ENCODE results near the gene CBL.
"Not testable (repeated sequence)": the region's sequence is repeated elsewhere in the genome, so short reads cannot be mapped to it uniquely, and the experiment has no call there.

The CBL gene

DNA sequence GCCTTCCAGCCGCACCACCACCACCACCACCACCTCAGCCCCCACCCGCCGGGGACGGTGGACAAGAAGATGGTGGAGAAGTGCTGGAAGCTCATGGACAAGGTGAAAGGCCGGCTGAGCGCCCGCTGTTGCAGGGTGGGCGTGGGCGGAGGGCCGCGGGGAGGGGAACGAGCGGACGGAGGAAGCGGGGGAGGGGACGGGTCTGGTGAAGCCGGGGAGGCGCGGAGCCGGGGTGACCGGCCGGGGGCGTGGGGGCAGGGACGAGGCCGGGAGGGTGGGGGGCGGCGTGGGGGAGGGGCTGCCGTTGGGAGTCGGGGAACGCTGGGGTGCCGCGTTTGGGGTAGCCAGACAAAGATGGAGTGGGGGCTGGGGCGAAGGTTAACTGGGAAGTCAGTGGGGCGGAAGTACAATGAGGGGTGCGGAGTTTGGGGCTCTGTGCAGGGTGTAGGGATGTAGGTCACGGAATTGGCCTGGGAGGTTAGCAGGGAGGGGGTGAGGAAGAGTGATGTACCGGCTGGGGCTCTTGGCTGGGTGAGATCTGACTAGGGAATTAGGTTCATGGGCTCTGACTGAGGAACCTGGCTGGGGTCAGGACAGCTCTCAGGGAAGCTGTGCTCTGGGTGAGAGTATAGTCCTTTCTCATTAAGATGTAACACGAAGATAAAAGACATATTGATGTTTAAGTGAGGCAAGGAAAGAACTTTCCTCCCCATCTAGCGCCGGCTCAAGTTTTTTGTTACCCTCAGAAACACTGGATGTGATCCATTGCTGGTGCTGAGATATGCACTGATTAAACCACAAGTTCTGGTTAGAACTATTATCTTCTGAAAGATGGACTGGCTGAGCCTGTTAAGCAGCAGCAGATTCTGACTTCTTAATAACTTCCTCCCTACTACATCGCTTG lies 624 bp downstream of the CBL start:
- DNase-seq (ENCODE audit: extremely low spot score, insufficient read length, low read depth), result no peak
- peak; percentile 65 for FAIRE-seq

DNA sequence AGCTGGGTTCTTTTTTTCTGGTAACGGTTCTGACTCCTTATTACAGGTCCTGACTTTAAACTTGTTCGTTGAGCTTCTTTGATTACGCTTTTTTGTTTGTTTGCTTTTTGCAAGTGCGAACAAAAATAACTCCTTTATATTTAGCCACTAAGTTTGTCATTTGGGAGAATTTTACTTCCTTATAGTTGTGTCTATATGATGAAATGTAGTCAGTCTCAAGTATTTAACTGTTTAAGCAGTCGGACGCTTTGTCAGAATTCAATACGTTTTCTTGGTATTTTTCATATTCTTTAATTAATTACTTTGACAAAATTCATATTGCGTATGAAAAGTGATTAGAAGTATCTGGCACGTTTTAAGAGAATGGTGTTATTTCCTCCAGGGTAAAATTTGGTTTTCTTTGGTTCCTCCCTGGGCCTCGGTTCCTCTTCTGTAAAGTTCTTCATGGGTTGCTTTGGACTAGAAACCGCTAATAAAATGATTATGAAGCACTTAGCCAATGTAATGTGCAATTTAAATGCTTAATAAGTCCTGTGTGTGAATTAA lies 1.3 kb downstream of the CBL start:
- DNase-seq (ENCODE audit: extremely low spot score, insufficient read length, low read depth) (no peak), FAIRE-seq (peak; percentile 21)

DNA sequence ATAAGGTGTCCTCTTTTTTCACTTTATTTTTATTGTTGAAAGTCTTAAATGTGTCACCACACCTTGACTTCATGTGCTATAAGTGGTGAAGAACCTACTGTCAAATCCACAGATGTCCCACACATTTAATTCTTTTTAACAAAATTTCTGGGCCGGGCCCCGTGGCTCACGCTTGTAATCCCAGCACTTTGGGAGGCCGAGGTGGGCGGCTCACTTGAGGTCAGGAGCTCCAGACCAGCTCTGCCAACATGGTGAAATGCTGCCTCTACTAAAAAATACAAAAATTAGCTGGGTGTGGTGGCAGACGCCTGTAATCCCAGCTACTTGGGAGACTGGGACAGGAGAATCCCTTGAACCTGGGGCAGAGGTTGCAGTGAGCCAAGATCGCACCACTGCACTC lies 3.0 kb downstream of the CBL start:
- DNase-seq (ENCODE audit: extremely low spot score, insufficient read length, low read depth) (no peak), FAIRE-seq (no peak)

DNA sequence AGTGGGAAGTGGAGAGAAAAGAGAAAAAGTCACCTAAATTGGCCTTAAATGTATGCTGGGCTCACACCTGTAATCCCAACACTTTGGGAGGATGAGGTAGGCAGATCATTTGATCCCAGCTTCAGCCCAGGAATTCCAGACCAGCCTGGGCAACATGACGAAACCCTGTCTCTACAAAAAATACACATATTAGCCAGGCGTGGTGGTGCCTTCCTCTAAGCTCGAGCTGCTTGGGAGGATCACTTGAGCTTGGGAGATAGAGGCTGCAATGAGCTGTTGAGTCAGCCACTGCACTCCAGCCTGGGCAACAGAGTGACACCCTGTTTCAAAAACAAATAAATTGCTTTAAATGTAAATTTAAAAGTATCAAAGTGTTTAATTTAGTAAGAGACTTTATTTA lies 3.9 kb downstream of the CBL start:
- DNase-seq (ENCODE audit: extremely low spot score, insufficient read length, low read depth) (no peak), FAIRE-seq (no peak)

DNA sequence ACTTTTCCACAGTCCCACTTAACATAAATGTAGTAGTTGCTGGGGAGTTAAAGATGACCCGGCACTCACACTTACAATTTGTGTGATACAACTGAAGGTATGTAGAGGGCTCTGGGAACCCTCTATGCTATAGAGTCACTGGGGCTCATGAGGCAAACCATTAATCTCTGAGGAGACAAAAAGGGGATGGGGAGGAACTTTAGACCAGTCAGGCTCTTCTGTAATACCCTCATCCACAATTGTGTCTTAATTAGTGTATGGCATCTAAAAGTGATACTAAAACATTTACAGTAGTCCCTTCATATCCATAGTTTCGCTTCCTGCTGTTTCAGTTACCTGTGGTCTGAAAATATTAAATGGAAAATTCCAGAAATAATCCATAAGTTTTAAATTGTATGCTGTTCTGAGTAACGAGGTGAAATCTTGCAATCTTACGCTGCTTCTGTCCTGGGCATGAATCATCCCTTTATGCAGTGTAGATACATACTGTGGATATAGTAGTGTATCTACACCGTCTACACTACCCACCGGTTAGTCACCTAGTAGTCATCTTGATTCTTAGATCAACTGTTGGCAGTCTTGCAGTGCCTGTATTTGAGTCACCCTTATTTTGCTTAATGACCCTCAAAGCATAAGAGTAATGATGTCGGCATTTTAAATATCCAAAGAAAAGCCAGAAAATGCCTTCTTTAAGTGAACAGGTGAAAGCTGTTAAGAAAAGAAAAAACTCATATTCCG lies 12.2 kb downstream of the CBL start:
- DNase-seq (ENCODE audit: extremely low spot score, insufficient read length, low read depth), result no peak
- no peak for FAIRE-seq

DNA sequence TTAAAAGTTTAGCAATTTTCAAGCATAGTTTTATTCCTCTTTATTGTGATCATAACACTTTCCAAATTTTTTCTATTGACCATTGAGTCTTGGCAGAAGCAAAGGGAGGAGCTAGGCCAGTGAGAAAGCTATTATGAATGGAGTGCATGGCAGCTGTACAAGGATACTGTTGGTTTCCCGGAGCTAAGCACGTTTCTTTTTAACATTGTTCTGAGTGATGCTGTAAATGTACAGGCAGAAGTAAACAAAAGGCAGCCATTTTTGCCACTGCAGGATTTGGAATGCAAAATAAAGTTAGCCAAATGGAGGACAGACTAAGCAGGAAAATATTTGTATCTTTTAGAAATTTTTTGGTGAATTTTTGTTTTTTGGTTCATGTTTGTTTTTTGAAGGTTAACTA lies 16.2 kb downstream of the CBL start:
- FAIRE-seq, result no peak
- no peak for DNase-seq (ENCODE audit: extremely low spot score, insufficient read length, low read depth)

DNA sequence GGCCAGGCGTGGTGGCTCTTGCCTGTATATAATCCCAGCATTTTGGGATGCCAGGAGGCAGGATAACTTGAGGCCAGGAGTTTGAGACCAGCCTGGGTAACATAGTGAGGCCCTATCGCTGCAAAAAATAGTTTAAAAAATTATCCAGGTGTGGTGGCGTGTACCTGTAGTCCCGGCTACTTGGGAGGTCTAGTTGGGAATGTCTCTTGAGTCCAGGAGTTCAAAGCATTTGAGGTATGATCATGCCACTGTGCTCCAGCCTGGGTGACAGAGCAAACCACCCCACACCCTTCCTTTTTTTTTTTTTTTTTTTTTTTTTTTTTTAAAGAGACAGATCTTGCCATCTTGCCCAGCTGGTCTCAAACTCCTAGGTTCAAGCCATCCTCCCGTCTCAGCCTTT lies 16.8 kb downstream of the CBL start:
- FAIRE-seq, result no peak
- DNase-seq (ENCODE audit: extremely low spot score, insufficient read length, low read depth), result no peak

DNA sequence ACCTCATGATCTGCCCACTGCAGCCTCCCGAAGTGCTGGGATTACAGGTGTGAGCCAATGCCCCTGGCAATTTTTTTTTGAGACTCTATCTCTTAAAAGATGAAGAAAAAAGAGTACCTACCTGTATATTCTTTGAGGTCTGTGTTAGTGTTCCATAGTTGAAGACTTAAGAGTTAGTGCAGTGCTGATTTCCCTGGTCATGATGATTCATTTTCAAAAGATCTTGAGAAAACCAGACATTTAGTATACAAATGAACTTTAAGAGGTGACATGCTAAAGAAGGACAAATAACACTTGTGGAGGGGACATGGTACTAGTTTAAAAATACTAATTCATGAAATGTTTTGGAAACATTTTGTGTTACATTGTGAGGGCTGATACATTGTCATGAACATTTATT lies 17.7 kb downstream of the CBL start:
- no peak for DNase-seq (ENCODE audit: extremely low spot score, insufficient read length, low read depth)
- FAIRE-seq, result no peak

DNA sequence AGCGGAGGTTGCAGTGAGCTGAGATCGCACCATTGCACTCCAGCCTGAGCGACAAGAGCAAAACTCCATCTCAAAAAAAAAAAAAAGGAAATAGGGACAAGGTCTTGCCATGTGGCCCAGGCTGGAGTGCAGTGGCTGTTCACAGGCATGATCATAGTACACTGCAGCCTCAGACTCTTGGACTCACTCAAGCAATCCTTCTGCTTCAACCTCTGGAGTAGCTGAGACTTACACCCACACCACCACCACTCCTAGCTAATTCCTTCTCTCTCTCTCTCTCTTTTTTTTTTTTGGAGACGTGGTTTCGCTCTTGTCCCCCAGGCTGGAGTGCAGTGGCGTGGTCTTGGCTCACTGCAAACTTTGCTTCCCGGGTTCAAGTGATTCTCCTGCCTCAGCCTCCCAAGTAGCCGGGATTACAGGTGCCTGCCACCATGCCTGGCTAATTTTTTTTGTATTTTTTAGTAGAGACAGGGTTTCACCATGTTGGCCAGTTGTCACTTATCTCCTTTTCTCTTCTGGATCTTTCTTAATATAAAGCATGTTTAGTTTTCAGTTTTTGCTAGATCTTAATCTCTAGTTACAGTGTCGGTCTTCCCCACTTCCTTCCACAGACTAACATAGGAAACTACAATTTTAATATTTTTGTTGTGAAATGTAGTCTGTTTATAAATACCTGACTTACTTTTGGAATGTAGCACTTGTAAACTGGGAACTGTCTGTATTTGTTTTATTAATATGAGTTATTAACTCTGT lies 22.6 kb downstream of the CBL start:
- FAIRE-seq; DNase-seq (ENCODE audit: extremely low spot score, insufficient read length, low read depth): not testable (repeated sequence)

DNA sequence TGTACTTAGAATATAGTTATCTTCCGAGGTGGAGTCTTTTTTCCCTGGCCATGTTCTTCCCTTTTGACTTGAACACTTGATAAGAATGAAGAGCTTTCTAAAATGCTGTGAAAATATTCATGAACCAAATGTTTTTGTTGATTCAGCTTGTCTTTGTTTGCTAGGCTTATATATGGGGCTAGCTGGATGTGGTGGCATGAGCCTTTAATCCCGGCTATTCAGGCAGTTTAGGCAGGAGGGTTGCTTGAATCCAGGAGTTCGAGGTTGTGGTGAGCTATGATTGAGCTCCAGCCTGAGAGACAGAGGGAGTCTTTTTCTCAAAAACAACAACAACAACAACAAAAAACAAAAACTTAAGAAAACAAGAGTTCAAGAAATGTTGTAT lies 23.1 kb downstream of the CBL start:
- DNase-seq (ENCODE audit: extremely low spot score, insufficient read length, low read depth) (no peak), FAIRE-seq (no peak)

DNA sequence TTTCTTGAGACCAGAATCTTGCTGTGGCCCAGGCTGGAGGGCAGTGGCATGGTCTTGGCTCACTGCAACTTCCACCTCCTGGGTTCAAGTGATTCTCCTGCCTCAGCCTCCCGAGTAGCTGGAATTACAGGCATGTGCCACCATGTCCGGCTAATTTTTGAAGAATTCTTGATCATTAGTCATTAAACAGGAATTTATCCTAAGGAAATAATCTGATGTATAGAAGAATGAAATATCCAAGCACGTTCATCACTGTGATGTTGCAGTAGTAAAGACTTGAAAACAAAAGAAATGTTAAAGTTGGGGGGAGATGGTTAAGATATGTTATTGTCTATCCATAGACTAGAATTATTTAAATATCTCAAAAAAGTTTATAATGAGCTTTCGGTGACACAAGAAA lies 23.6 kb downstream of the CBL start:
- DNase-seq (ENCODE audit: extremely low spot score, insufficient read length, low read depth) (no peak), FAIRE-seq (no peak)

DNA sequence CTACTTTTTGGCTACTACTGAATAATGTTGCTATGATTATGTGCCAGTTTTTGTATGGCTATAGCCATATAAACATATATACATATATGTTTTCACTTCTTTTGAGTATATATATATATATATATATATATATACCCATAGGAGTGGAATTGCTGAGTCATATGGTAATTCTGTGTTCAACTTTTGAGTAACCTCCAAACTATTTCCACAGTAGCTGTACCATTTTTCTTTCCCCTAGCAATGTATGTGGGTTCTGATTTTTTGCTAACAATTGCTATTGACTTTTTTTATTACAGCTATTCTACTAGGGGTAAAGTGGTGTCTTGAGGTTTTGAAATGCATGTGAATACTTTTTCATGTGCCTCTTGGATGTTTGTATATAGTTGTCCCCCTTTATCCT lies 30.4 kb downstream of the CBL start:
- no peak for DNase-seq (ENCODE audit: extremely low spot score, insufficient read length, low read depth)
- no peak for FAIRE-seq

DNA sequence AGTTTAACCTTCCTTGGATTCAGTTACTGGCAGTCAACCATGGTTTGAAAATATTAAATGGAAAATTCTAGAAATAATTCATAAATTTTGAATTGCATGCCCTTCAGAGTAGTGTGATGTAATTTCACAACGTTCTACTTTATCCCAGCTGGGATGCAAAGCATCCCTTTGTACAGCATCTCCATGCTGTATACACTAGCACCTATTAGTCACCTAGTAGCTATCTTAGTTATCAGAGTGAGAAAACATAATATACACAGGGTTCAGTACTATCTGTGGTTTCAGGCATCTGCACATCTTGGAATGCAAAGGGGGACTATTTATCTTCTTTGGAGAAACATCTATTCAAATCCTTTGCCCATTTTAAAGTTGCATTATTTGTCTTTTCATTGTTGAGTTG lies 30.8 kb downstream of the CBL start:
- peak; percentile 42 for FAIRE-seq
- DNase-seq (ENCODE audit: extremely low spot score, insufficient read length, low read depth), result no peak

DNA sequence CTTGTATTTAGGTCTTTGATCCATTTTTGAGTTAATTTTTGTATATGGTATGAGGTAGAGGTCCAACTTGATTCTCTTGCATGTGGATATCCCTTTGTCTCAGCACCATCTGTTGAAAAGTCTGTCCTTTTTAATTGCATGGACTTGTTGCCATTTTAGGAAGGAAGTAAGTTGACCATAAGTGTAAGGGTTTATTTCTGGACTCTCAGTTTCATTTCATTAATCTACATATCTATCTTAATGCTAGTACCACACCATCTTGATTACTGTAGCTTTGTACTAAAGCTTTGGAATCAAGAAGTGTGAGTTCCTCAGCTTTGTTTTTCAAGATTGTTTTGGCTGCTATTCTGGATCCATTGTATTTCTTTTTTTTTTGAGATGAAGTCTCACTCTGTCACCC lies 31.4 kb downstream of the CBL start:
- FAIRE-seq (peak; percentile 63), DNase-seq (ENCODE audit: extremely low spot score, insufficient read length, low read depth) (no peak)

DNA sequence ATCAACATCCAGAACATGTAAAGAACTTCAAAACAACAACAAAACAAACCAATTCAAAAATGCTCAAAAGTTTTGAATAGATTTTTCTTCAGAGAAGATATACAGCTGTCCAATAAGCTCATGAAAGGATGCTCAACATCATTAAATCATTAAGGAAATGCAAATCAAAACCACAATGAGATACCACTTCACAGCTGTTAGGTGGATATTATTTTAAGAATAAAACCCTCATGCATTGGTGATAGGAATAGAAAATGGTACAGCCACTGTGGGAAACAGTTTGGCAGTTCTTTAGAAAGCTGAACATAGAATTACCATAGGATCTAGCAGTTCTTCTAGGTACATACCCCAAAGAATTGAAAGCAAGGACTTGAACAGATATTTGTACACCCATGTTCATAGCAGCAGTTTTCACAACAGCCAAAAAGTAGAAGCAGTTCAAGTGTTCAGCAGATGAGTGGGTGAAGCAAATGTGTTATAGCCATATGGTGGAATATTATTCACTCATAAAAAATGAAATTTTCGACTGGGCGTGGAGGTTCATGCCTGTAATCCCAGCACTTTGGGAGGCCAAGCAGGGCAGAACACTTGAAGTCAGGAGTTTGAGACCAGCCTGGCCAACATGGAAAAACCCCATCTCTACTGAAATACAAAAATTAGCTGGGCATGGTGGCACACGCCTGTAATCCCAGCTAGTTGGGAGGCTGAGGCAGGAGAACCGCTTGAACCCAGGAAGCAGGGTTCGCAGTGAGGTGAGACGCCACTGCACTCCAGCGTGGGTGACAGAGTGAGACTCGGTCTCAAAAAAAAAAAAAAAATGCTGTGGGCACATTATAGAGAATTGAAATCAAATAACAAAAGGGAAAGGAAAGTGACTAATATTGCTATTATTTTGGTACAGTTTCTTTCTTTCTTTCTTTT lies 42.9 kb downstream of the CBL start:
- peak; percentile 65 for FAIRE-seq
- DNase-seq (ENCODE audit: extremely low spot score, insufficient read length, low read depth), result no peak

DNA sequence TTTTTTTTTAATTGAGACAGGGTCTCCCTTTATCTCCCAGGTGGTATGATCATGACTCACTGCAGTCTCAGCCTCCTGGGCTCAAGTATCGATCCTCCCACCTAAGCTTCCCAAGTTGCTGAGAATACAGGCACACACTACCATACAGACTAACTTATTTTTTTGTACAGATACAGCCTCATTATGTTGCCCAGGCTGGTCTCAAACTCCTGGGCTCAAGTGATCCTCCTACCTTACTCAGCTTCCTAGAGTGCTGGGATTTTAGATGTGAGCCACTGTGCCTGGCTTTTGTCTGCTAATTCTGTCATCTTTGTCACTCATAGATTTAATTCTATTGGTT lies 43.5 kb downstream of the CBL start:
- DNase-seq (ENCODE audit: extremely low spot score, insufficient read length, low read depth) (no peak), FAIRE-seq (no peak)

DNA sequence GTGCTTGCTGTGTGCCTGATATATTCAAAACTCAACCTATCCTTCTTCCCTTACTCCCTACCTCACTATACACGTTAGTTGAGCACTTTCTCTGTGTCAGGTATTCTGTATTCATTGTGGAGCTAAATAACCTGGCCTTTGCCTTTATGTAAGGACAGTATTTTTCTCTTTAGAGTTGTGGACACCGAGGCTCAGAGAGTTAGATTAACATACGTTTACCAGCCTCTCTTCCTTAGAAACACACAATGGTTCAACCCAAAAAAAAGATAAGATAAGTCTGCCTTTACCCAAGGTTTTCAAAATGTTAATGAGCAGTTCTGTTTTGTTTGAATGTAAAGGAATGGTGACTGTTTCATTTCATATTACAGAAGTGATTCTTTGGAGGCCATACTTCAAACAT lies 45.0 kb downstream of the CBL start:
- DNase-seq (ENCODE audit: extremely low spot score, insufficient read length, low read depth) (no peak), FAIRE-seq (no peak)

DNA sequence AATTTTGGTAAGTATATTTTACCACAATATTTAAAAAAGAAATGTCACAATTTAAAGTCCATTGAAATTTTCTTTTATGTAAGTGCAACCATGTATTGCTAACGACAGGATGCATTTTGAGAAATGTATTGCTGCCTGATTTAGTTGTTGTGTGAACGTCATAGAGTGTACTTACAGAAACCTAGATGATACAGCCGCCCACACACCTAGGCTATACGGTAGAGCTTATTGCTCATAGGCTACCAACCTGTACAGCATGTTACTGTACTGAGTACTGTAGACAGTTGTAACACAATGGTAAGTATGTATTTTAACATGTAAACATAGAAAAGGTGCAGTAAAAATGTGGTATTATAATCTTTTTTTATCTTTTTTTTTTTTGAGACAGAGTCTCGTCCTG lies 48.1 kb downstream of the CBL start:
- no peak for FAIRE-seq

DNA sequence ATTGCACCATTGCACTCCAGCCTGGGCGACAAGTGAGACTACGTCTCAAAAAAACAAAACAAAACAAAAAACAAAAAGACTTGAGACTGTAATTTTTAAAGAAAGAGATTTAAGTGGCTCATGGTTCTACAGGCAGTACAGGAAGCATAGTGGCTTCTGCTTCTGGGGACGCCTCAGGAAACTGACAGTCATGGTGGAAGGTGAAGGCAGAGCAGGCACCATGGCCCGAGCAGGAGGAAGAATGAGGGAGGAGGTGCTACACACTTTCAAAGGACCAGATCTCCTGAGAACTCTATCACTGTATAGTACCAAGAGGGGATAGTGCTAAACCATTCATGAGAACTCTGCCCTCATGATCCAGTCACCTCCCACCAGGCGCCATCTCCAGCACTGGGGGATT lies 52.0 kb downstream of the CBL start:
- FAIRE-seq (peak; percentile 63), DNase-seq (ENCODE audit: extremely low spot score, insufficient read length, low read depth) (no peak)

More for the DNA sequence above, 48.1 kb downstream of the CBL start:
- DNase-seq (ENCODE audit: extremely low spot score, insufficient read length, low read depth), result no peak

DNA sequence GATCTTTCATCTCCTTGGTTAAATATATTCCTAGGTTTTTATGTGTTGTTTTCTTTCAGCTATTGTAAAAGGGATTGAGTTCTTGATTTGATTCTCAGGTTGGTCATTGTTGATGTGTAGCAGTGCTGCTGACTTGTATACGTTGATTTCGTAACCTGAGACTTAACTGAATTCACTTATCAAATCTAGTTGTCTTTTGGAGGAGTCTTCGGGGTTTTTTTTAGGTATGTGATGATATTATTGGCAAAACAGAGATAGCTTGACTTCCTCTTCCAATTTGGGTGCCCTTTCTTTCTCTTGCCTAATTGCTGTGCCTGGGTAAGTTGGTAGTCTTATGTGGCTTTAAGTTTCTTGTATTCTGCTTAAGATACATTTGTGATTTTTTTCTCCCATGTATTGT lies 52.8 kb downstream of the CBL start:
- FAIRE-seq (no peak), DNase-seq (ENCODE audit: extremely low spot score, insufficient read length, low read depth) (no peak)

Measured in GM18507 (cell line).